Endothelial cell of hepatic sinusoid (primary cell): ENCODE results near the gene ULBP2.
"Not testable (repeated sequence)": the region's sequence is repeated elsewhere in the genome, so short reads cannot be mapped to it uniquely, and the experiment has no call there.

Experiments
- in situ Hi-C: cut with HindIII; loops from 2 replicates; pipeline ENCODE4 v1.10.0; 2017; ENCODE audit warnings: low sequenced_read_pairs

Gene ULBP2

DNA sequence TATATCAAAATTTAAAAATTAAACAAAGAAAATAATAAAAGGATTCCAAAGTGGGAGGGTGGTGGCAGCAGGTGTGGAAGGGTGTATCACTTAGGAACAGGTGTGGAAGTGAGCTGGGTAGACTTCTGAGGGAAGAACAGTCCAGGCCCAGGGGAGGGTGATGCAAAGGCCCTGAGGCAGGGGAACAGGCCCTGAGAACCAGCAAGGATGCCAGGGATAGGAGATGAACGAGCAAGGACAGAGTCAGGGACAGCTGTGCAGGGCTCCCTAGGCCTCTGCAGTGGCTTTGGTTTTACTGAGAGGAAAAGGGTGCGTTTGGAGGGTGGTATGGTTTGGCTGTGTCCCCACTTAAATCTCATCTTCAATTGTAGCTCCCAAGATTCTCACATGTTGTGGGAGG, 34.5 kb upstream of the ULBP2 start:
- in situ Hi-C loops, result loop anchor here (10.0 kb wide), 1 partner anchor 183 kb away; no protein-coding TSS in a partner anchor

DNA sequence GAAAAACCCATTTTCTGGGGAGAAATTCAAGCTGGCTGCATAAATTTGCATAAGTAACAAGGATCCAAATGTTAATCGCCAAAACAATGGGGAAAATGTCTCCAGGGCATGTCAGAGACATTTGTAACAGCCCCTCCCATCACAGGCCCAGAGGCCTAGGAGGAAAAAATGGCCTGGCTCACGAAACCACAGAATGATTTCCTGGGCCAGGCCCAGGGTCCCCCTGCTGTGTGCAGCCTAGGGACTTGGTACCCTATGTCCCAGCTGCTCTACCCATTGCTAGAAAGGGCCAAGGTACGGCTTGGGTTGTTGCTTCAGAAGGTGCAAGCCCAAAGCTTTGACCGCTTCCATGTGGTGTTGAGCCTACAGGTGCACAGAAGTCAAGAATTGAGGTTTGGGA, 33.3 kb upstream of the ULBP2 start:
- in situ Hi-C loops, result loop anchor here (10.0 kb wide), 1 partner anchor 184 kb away; no protein-coding TSS in a partner anchor

DNA sequence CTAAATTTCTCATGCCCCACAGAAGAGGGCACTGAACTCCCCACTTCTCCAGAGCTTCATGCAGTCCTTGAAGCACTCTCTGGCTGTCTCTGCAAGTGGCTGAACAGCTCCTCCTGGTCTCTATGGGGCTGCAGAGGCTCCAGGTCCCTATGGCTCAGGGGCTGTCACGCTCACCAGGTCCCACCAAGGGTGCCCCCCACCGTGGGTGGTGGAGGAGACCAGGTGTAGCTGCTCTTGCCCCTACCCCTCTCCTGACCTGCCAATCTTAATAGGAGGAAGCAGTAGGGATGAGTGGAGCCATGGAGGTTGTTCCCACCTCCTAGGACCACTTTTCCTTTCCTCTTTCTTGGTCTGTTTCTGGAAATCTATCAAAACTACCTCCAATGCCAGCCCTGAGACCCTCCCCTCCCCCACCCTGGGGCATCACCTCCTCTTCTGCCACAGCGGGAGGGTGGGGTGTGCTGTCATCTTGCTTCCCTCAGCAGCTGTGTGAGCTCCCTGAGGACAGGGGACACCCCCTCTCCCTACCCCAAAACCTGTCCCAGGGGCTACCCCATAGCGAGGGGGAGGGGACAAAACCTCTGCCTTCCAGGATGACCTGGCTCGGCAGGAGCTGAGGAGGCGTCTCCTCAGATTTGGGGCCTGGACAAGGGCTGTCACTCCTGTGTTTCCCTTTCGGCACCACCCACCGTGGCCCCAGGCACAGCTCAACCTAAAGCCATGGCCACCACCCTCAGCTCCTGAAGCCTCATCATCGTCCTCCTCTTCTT, 31.9 kb upstream of the ULBP2 start:
- in situ Hi-C loops, result loop anchor here (10.0 kb wide), 1 partner anchor 185 kb away; no protein-coding TSS in a partner anchor

GRCh38 chr6:149910721-149911151, 31.1 kb upstream of the ULBP2 start:
- in situ Hi-C loops, result no loop called here

DNA sequence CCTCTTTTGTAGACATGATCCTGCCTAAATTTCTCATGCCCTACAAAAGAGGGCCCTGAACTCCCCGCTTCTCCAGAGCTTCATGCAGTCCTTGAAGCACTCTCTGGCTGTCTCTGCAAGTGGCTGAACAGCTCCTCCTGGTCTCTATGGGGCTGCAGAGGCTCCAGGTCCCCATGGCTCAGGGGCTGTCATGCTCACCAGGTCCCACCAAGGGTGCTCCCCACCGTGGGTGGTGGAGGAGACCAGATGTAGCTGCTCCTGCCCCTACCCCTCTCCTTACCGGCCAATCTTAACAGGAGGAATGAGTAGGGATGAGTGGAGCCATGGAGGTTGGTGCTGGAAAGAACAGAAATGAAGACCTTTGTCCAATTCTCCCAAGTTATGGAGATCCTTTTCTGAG, 29.1 kb upstream of the ULBP2 start:
- in situ Hi-C loops, result not testable (repeated sequence)

DNA sequence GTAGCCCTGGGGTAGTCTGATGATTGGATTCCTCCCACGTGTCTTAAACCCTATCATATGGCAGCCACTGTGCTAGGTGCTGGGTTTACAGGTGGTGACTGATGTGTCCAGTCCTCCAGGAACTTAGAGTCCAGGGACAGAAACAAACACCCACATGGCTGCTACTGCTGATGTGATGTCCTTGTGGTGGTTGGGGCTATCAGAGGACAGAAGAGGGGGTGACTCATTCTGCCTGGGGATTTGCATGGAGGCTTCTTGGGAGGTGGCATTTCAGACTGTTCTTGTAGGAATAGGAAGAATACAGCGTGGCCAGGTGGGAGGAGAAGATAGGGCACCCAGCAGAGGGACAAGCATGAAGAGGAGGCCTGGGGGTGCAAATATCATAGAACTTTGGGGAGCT, 28.7 kb upstream of the ULBP2 start:
- in situ Hi-C loops, result no loop called here

GRCh38 chr6:149913540-149914240, 28.1 kb upstream of the ULBP2 start:
- in situ Hi-C loops, result no loop called here

GRCh38 chr6:149915970-149916865, 25.6 kb upstream of the ULBP2 start:
- in situ Hi-C loops, result no loop called here

DNA sequence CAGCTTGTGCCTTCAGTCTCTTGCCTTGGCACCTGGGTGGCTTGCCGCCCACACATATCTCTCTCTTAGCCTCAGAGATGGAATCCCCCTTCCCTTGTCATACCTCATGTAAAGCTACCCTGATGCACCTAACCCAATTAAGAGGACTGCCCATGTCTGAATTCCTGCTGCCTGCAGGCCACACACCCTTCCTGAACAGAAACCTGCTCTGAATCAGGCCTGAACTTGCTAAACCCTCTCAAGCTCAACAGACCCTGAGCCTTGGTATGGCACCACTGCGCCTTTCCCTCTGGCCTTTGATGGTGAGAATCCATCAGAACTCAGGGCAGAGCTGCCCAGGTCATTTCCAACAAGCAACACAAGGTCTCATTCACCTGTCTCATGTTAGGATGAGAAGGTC, 24.1 kb upstream of the ULBP2 start:
- in situ Hi-C loops, result no loop called here

DNA sequence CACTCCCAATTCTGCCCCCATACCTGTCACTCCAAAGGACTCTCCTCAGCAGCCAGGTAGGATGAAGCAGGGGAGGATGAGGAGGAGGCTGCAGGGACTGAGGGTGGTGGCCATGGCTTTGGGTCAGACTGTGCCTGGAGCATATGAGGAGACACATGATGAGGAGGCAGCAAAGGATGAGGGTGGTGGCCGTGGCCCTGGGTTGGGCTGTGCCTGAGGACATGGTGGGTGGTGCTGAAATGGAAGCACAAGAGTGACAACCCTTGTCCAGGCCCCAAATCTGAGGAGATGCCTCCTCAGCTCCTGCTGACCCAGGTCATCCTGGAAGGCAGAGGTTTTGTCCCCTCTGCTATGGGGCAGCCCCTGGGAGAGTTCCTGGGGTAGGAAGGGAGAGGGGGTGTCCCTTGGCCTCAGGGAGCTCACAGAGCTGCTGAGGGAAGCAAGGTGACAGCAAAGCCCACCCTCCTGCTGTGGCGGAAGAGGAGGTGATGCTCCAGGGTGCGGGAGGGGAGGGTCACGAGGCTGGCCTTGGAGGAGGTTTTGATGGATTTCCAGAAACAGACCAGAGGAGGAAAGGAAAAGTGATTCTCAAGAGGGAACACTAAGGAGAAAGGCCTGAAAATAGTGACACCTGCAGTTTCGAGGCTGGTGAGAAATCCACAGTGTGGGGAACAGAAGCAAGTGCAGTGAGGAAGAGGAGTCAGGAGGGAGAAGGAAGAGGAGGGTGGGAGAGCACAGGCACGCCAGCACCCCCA, 23.5 kb upstream of the ULBP2 start:
- in situ Hi-C loops, result no loop called here

DNA sequence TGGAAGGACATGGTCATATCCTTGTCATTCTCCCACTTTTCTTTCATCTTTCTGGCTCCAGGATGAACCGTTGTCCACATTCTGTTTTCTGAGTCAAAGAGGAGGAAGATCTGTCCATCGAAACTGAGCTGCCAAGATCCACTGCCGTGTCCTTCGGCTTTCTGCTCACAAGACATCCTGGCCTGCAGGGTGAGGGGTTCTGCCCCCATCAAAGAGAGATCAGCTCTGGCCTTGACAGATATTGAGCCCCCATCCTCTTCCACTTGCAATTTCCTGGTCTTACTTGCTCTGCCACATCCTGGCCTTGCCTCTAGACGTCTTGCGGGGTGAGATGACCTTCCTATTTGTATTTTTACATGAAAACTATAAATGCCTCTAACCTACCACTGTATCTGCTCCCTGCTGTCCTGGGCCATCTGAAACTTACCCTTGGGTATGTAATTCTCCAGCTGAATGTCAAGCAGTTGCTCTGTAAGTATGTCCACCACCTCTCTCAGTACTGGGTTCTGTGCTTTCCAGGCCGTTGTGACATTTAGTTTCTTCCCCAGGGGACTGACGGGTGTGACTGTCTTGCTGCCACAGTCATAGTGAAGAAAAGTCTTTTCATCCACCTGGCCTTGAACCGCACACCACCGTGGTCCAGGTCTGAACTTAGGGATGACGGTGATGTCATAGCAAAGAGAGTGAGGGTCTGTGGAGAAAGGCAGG, 22.5 kb upstream of the ULBP2 start:
- in situ Hi-C loops, result not testable (repeated sequence)

GRCh38 chr6:149919834-149920225, 22.0 kb upstream of the ULBP2 start:
- in situ Hi-C loops, result no loop called here

DNA sequence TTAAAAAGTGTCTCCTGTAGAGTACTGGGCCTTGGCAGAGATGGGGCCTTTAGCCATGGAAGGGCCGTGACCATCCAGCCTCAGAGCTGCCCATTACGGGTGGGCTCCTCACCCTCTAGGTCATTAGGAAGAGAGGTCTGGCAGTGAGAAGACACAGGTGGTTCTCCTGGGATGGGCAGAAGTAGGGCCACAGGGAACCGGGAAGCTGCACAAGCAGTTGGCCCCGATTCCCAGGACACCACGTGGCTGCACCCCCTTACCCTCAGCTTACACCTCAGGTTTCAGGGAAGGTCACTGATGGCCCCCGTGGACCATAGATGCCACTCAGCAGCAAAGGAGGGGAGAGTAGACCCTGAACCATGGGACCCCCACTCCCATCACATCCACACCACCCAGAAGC, 20.5 kb upstream of the ULBP2 start:
- in situ Hi-C loops, result no loop called here

GRCh38 chr6:149922091-149922490, 19.7 kb upstream of the ULBP2 start:
- in situ Hi-C loops, result not testable (repeated sequence)

DNA sequence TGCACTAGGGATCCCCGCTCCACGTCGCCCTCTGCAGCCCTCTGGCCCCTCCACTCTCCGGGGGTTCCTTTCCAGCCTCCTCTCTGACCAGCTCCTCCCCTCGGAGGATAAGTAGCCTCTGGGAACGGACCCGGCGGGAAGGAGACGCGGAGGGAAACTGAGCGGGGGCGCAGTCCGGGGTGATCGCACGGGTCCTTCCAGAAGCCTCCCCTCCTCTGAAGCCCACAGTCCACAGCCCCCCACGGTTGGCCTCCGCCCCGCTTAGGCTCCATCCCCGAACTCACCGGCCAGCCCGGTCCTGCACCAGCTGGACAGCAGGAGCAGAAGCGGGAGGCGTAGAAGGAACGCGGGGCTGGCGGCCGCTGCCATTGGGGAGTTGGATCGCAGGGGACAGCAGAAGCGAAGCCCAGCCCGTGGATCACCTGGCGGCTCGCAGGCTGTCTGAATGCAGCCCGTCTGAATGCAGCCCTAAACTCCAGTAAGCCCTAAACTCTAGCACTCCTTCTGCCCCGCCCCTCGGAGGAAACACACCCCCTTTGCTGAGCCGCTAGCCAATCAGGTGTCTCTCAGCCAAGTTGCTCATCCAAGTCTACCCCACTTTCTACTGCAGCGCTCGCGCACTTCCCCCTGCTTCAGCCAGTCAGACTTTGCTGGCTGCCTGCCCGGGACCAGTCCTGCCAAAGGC, 19.0 kb upstream of the ULBP2 start, which contains the start of gene RAET1G:
Gene RAET1G, minus strand, starts transcription at position 480 of the 685 bp plus-strand sequence. Its CDS starts 111 bp downstream, at position 369.
- in situ Hi-C loops, result no loop called here

DNA sequence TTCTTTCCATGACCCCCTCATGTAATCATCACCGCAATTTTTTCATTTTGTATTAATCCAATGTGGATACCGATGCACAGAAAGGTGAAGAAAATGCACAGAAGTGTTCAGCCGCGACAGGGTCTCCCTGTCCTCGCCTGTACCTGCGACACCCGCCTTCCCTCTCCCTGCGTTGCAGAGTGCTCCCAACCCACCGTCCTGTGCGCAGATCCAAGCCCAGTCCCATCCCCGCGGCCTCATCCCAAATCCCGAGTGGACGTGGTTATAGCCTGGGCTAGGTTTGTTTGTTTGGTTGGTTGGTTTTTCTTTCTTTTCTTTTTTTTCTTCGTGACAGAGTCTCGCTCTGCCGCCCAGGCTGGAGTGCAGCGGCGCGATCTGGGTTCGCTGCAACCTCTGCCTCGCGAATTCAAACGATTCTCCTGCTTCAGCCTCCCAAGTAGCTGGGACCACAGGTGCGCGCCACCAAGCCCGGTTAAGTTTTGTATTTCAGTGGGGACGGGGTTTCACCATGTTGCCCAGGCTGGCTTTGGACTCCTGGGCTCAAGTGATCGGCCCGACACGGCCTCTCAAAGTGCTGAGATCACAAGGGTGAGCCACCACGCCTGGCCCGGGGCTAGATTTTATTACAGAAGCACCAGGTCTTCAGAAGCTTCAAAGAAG, 18.4 kb upstream of the ULBP2 start:
- in situ Hi-C loops, result no loop called here

GRCh38 chr6:149924206-149924932, 17.4 kb upstream of the ULBP2 start:
- in situ Hi-C loops, result no loop called here

GRCh38 chr6:149924933-149925252, 16.9 kb upstream of the ULBP2 start:
- in situ Hi-C loops, result no loop called here
